ENCODE data around the gene PTPRN2. TPM values are rescaled to one million over a fixed set of nuclear protein-coding genes. Genes with fewer than 3 reads are reported as not detected.

Gene PTPRN2
- total and polyA plus RNA-seq, 9 of the 15 experiments (the other 6 are each of a cell fraction or from before 2014, with no cell fraction given): not detected

DNA sequence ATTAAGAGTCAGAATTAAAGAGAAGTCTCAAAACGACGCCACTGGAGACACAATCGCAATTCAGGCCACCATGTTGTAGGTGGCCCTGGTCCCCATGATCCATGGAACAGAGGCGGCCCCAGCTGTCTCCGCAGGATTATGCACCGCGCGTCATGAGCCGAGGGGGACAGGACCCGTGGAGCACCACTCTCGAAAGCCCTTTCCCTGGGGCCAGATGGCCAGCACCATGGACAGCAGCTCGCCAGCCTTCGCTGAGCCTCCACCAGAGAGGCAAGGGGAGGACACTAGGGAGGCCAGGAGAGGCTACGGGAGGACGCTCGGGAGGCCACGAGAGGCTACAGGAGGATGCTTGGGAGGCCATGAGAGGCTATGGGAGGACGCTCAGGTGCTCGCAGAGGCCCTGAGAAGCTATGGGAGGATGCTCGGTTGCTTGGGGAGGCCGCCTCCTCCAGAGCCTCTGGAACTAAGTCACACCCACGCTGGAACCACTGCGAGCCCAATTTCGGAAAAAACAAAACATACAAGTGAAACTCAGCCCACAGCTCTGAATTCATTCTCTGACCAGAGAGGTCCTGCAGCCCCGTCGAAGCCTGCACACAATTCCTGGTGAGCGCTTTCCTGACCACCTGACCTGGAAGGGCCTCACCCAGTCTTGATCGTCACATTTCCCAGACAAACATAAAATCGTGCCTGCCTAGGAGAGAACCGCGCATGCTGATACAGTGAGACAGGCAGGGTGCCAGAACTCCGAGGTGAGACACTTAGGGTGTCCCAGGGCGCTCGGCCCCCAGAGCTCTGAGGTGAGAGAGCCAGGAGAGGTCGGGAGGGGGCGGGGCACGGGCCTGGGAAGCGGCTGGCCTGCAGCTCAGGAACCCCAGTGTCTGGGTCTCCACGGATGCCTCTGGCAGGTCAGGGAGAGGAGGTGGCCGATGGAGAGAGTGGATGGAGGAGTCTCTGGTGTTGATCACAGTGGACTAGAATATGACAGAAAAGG is 224.4 kb downstream of the PTPRN2 start (continued):
- TF ChIP-seq ZNF184 (CRISPR knock-in tag; IDR thresholded peaks at IDR 0.05): peak; percentile 73
- peak; percentile 92 for TF ChIP-seq MIER1 (IDR thresholded peaks at IDR 0.05; ENCODE audit: low read depth)
- 0 out of 4 replicates have a peak, but pooled peaks of 1 of the 2 experiments have one; percentile 31 for TF ChIP-seq UBTF (IDR thresholded peaks at IDR 0.05; ENCODE audit: borderline replicate concordance in 1 of 2, low read depth in 2 of 2, low read length in 2 of 2)
- TF ChIP-seq SPI1 (IDR thresholded peaks at IDR 0.05; ENCODE audit: borderline replicate concordance, low read depth, low read length): no peak
- TF ChIP-seq DLX4 (CRISPR knock-in tag; IDR thresholded peaks at IDR 0.05): no peak
- TF ChIP-seq TRIM28 (IDR thresholded peaks at IDR 0.05): no peak
- TF ChIP-seq MXD1 (CRISPR knock-in tag; IDR thresholded peaks at IDR 0.05; ENCODE audit: borderline replicate concordance, poor library complexity, severe bottlenecking): no peak
- TF ChIP-seq USF1 (CRISPR knock-in tag; IDR thresholded peaks at IDR 0.05): no peak
